ENCODE results near the gene CLEC4F. TPM values are rescaled to one million over a fixed set of nuclear protein-coding genes. Genes with fewer than 3 reads are reported as not detected.

CLEC4F gene
- polyA plus RNA-seq, 1 donor (not counting 4 experiments of a cell fraction or from before 2014, with no cell fraction given), result not detected

DNA sequence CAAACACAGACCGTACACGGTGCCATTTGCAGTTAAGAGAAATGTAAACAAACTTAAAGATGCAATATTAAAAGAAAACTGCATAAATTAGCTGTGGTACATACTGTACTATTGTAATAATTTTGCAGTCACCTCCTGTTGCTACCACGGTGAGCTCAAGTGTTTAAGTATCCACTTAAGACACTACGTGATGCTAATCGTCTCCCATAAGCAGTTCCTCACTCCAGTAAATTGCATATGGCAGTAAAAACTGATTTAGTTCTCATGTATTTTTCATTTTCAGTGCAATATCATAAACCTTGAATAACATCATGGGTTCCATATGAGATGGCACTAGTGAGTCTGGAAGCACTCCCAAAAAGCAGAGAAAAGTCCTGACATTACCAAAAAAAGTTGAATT, 14.4 kb downstream of the CLEC4F start:
- dilution Hi-C loops (cut with MboI; ENCODE audit: extremely low pct_ligation_motif_present, low sequenced_read_pairs), result no loop called here
- Histone ChIP-seq H3K9me3 (ENCODE audit: control insufficient read depth, low read depth, low read length) (no peaks in the 10 kb centered on the region), H2AFZ (ENCODE audit: control insufficient read depth, low read length) (no peak overlapping the region), H3K79me2 (ENCODE audit: control insufficient read depth, insufficient read depth, low read length) (no peaks in the 10 kb centered on the region), H3K36me3 (ENCODE audit: control insufficient read depth in 2 of 2, extremely low read depth in 1 of 2, insufficient read depth in 2 of 2, low read length in 2 of 2) (no peaks in the 10 kb centered on the region), H3K4me2 (ENCODE audit: control insufficient read depth, extremely low read depth, insufficient read depth, low read depth, low read length) (no peak overlapping the region), H4K20me1 (ENCODE audit: control insufficient read depth, extremely low read depth, insufficient read depth, low read length) (no peaks in the 10 kb centered on the region), H3K9me1 (ENCODE audit: control insufficient read depth, extremely low read depth, insufficient read depth, low read length) (no peaks in the 10 kb centered on the region), H3K27me3 (ENCODE audit: control insufficient read depth, extremely low read depth, insufficient read depth, low read length) (peaks cover 16% of the 10 kb centered on the region), H3K9ac (ENCODE audit: control insufficient read depth, extremely low read depth, insufficient read depth, low read length) (no peak overlapping the region), H3K4me1 (ENCODE audit: control insufficient read depth, extremely low read depth, insufficient read depth, low read length) (no peaks in the 10 kb centered on the region), H3K27ac (ENCODE audit: control insufficient read depth, insufficient read depth, low read length) (no peak overlapping the region), H3K4me3 (ENCODE audit: control insufficient read depth in 2 of 3, extremely low read depth in 1 of 3, insufficient read depth in 2 of 3, low read depth in 1 of 3, low read length in 3 of 3) (no peak overlapping the region)
- FAIRE-seq, result no peak
- no peak for DNase-seq (ENCODE audit: low read depth, low spot score)
- TF ChIP-seq, protein P1, sequence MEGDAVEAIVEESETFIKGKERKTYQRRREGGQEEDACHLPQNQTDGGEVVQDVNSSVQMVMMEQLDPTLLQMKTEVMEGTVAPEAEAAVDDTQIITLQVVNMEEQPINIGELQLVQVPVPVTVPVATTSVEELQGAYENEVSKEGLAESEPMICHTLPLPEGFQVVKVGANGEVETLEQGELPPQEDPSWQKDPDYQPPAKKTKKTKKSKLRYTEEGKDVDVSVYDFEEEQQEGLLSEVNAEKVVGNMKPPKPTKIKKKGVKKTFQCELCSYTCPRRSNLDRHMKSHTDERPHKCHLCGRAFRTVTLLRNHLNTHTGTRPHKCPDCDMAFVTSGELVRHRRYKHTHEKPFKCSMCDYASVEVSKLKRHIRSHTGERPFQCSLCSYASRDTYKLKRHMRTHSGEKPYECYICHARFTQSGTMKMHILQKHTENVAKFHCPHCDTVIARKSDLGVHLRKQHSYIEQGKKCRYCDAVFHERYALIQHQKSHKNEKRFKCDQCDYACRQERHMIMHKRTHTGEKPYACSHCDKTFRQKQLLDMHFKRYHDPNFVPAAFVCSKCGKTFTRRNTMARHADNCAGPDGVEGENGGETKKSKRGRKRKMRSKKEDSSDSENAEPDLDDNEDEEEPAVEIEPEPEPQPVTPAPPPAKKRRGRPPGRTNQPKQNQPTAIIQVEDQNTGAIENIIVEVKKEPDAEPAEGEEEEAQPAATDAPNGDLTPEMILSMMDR (optimal IDR thresholded peaks at IDR 0.05 in 1 of 3, IDR thresholded peaks at IDR 0.05 in 1 of 3, conservative IDR thresholded peaks at IDR 0.05 in 1 of 3; ENCODE audit: extremely low read depth in 1 of 3, insufficient read depth in 2 of 3, low read length in 3 of 3), result no peak
- TF ChIP-seq EZH2 (IDR thresholded peaks at IDR 0.05; ENCODE audit: low read length), result no peak

DNA sequence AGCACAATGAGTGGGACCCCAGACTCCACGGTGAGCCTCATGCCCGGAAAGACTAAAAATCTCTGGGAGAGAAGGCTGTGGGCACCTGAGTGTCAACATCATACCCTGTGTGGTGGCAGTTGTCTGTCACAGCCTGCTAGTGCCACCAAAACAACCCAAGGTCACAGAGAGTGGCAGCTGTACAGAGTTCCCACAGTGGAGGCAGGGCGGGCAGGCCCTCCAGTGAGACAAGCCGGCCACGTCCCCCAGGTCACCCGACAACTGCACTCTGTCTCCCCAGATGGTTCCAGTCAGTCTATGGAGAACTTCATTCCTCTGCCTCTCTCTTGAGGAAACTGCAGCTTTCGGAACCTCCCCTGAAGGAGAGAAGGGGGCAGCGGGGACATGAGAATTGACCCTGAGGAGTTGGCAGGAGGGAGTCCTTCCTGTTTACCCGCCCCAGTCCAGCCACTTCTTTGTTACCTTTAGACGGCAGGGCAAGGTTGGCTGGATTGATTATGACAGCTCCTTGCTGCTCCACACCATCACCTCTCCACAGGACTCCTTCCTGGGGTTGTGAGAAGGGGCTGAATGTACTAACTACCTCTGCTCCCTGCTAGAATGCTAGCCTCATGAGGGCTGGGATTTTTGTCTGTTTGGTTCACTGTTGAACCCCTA, 18.7 kb downstream of the CLEC4F start:
- no peak for TF ChIP-seq EZH2 (IDR thresholded peaks at IDR 0.05; ENCODE audit: low read length)
- TF ChIP-seq, protein P1 (optimal IDR thresholded peaks at IDR 0.05 in 1 of 3, IDR thresholded peaks at IDR 0.05 in 1 of 3, conservative IDR thresholded peaks at IDR 0.05 in 1 of 3; ENCODE audit: extremely low read depth in 1 of 3, insufficient read depth in 2 of 3, low read length in 3 of 3), result no peak
- Histone ChIP-seq H3K36me3 (ENCODE audit: control insufficient read depth in 2 of 2, extremely low read depth in 1 of 2, insufficient read depth in 2 of 2, low read length in 2 of 2) (no peaks in the 10 kb centered on the region), H3K4me3 (ENCODE audit: control insufficient read depth in 2 of 3, extremely low read depth in 1 of 3, insufficient read depth in 2 of 3, low read depth in 1 of 3, low read length in 3 of 3) (no peak overlapping the region), H3K9me3 (ENCODE audit: control insufficient read depth, low read depth, low read length) (no peaks in the 10 kb centered on the region), H3K79me2 (ENCODE audit: control insufficient read depth, insufficient read depth, low read length) (no peaks in the 10 kb centered on the region), H3K4me1 (ENCODE audit: control insufficient read depth, extremely low read depth, insufficient read depth, low read length) (no peaks in the 10 kb centered on the region), H3K4me2 (ENCODE audit: control insufficient read depth, extremely low read depth, insufficient read depth, low read depth, low read length) (no peak overlapping the region), H2AFZ (ENCODE audit: control insufficient read depth, low read length) (no peak overlapping the region), H4K20me1 (ENCODE audit: control insufficient read depth, extremely low read depth, insufficient read depth, low read length) (no peaks in the 10 kb centered on the region), H3K27ac (ENCODE audit: control insufficient read depth, insufficient read depth, low read length) (no peak overlapping the region), H3K9me1 (ENCODE audit: control insufficient read depth, extremely low read depth, insufficient read depth, low read length) (no peaks in the 10 kb centered on the region), H3K27me3 (ENCODE audit: control insufficient read depth, extremely low read depth, insufficient read depth, low read length) (peaks cover 17% of the 10 kb centered on the region), H3K9ac (ENCODE audit: control insufficient read depth, extremely low read depth, insufficient read depth, low read length) (no peak overlapping the region)
- FAIRE-seq (no peak), DNase-seq (ENCODE audit: low read depth, low spot score) (no peak)
- dilution Hi-C loops (cut with MboI; ENCODE audit: extremely low pct_ligation_motif_present, low sequenced_read_pairs), result no loop called here
